Left ventricle myocardium inferior (tissue), 1 donor: ENCODE results near the gene TLN1. TPM values are rescaled to one million over a fixed set of nuclear protein-coding genes. Genes with fewer than 3 reads are reported as not detected.

Source experiments
- DNase-seq: peaks from one replicate; pipeline ENCODE4 v3.0.0-alpha.2; 2020
- H3K27ac ChIP-seq: fragments of 200-600 bp; replicated peaks from 2 replicates; pipeline ENCODE4 v1.8.0; 2021
- H3K27me3 ChIP-seq: fragments of 200-600 bp; 2 replicates; pipeline ENCODE4 v1.8.0; 2021; ENCODE audit warnings: low read depth
- H3K36me3 ChIP-seq: fragments of 200-600 bp; 2 replicates; pipeline ENCODE4 v1.8.0; 2021
- H3K4me1 ChIP-seq: fragments of 200-600 bp; 2 replicates; pipeline ENCODE4 v1.8.0; 2021
- H3K4me3 ChIP-seq: fragments of 200-600 bp; 2 replicates; pipeline ENCODE4 v1.8.0; 2021; ENCODE audit warnings: mild to moderate bottlenecking, moderate library complexity
- H3K9me3 ChIP-seq: fragments of 200-600 bp; replicated peaks from 2 replicates; pipeline ENCODE4 v1.8.0; 2021
- intact Hi-C: fragments of 100-400 bp; cut with micrococcal nuclease; formaldehyde crosslinking; loops from one replicate; pipeline ENCODE4 v1.11.0; 2022
- long read RNA-seq: library from polyadenylated mRNA; unstranded; transcript quantifications from one replicate; pipeline ENCODE4 v2.0.0, GENCODE V29; 2021
- total RNA-seq: library from RNA; stranded (reverse); fragmentation: NEBNext Ultra II Directional; extraction: Animal tissue kit (Norgen Biotek cat#: 25700); gene quantifications from one replicate; pipeline ENCODE4 v1.2.1, GENCODE V29; 2021
- TF ChIP-seq, protein P1 (sequence below): fragments of 200-600 bp; IDR thresholded peaks from 2 replicates; pipeline ENCODE4 v1.8.0; 2021; ENCODE audit warnings: antibody characterized with exemption, mild to moderate bottlenecking, borderline replicate concordance
- donor health status: DM: no; HTN: yes; CAD: no; lungs with severe emphysema.

TLN1 gene, protein sequence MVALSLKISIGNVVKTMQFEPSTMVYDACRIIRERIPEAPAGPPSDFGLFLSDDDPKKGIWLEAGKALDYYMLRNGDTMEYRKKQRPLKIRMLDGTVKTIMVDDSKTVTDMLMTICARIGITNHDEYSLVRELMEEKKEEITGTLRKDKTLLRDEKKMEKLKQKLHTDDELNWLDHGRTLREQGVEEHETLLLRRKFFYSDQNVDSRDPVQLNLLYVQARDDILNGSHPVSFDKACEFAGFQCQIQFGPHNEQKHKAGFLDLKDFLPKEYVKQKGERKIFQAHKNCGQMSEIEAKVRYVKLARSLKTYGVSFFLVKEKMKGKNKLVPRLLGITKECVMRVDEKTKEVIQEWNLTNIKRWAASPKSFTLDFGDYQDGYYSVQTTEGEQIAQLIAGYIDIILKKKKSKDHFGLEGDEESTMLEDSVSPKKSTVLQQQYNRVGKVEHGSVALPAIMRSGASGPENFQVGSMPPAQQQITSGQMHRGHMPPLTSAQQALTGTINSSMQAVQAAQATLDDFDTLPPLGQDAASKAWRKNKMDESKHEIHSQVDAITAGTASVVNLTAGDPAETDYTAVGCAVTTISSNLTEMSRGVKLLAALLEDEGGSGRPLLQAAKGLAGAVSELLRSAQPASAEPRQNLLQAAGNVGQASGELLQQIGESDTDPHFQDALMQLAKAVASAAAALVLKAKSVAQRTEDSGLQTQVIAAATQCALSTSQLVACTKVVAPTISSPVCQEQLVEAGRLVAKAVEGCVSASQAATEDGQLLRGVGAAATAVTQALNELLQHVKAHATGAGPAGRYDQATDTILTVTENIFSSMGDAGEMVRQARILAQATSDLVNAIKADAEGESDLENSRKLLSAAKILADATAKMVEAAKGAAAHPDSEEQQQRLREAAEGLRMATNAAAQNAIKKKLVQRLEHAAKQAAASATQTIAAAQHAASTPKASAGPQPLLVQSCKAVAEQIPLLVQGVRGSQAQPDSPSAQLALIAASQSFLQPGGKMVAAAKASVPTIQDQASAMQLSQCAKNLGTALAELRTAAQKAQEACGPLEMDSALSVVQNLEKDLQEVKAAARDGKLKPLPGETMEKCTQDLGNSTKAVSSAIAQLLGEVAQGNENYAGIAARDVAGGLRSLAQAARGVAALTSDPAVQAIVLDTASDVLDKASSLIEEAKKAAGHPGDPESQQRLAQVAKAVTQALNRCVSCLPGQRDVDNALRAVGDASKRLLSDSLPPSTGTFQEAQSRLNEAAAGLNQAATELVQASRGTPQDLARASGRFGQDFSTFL (N-terminal part only)
- total RNA-seq = 234 TPM
- long read RNA-seq, partial matches to known transcripts = 361 of 389 reads
- long read RNA-seq, other reads (novel, unspliced or antisense) = 28 of 389 reads

DNA sequence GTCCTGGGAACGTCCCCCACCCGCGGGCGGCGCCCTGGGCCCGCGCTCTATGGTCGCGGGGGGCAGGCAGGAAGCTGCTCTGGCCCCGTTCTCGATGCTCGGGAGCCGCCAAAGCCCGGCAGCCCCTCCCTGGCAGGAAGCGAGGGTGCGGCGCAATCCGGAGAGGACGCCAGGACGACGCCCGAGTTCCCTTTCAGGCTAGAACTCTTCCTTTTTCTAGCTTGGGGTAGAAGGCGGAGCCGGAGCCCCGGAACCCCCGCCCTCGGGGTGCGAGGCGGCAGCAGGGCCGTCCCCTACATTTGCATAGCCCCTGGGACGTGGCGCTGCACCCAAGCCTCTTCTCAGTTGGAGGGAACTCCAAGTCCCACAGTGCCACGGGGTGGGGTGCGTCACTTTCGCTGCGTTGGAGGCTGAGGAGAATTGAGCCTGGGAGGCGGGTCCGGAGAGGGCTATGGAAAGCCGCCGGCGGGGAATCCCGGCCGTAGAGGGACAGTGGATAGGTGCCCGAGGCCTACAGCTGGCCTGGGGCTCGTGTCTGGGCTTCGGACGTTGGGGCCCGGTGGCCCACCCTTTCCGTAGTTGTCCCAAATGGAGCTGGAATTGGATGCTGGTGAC is at the start of gene TLN1, which contains the start of gene CREB3:
Gene TLN1 (minus strand): TSS at position 11 of the 615 bp plus-strand sequence. CDS start 6,501 bp downstream, outside the sequence.
Gene CREB3 (plus strand): TSS at position 482 of the 615 bp plus-strand sequence. CDS start 107 bp downstream, at position 589.
- peak; percentile 98 for DNase-seq
- peaks cover 79% of the 10 kb centered on the region for H3K4me1 ChIP-seq
- intact Hi-C loops = loop anchor here (5.0 kb wide), 1 partner anchor 85 kb away; no protein-coding TSS in a partner anchor
- TF ChIP-seq, protein P1, sequence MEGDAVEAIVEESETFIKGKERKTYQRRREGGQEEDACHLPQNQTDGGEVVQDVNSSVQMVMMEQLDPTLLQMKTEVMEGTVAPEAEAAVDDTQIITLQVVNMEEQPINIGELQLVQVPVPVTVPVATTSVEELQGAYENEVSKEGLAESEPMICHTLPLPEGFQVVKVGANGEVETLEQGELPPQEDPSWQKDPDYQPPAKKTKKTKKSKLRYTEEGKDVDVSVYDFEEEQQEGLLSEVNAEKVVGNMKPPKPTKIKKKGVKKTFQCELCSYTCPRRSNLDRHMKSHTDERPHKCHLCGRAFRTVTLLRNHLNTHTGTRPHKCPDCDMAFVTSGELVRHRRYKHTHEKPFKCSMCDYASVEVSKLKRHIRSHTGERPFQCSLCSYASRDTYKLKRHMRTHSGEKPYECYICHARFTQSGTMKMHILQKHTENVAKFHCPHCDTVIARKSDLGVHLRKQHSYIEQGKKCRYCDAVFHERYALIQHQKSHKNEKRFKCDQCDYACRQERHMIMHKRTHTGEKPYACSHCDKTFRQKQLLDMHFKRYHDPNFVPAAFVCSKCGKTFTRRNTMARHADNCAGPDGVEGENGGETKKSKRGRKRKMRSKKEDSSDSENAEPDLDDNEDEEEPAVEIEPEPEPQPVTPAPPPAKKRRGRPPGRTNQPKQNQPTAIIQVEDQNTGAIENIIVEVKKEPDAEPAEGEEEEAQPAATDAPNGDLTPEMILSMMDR = no peak
- H3K4me3 ChIP-seq = peak within 1 kb of the TSS; percentile 82
- peaks cover 40% of the 10 kb centered on the region for H3K36me3 ChIP-seq
- H3K27me3 ChIP-seq = no peaks in the 10 kb centered on the region
- H3K27ac ChIP-seq = peak within 1 kb of the TSS; percentile 99
- no peaks in the 10 kb centered on the region for H3K9me3 ChIP-seq

DNA sequence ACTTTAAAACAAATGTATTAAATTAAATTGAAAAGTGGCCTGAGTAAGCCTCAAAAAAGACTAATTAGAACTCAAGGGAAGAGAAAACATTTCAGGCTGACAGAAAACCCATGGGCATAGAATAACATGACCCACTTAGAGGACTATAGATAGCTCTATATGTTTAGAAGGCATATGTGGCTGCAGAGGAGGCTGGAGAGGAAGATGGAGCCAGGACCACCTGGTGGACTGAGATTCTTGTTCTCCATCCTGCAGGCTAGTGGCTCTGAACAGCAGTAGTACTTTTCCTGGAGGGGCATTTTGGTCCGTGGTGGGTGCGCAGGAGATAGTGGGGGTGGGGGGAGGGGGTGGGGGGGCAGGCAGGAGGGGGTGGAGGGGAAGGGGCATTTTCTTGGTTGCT is 49.1 kb upstream of the TLN1 start:
- Histone ChIP-seq H3K4me1 (no peaks in the 10 kb centered on the region), H3K27ac (no peak overlapping the region), H3K9me3 (no peaks in the 10 kb centered on the region), H3K27me3 (no peaks in the 10 kb centered on the region), H3K4me3 (no peak overlapping the region), H3K36me3 (peaks cover 3% of the 10 kb centered on the region)
- TF ChIP-seq, protein P1 = no peak
- intact Hi-C loops = no loop called here
- DNase-seq = no peak

DNA sequence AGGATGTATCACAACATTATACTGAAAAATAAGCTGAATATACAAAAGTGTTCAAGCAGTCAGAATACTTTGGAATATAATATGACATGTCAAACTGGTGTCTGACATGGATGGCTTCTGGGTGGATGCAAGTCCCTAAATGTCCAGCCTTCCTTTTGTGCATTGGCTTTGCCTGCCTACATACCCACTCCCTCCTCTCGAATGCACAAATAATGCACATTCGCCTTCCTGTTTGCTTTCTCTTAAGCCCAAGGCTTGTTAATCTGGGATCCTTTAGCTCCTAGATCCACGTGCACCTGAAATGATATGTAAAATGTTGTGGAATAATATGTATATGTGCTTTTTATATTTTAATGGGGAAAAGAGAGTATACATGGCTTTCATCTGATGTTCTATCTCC is 46.5 kb upstream of the TLN1 start:
- Histone ChIP-seq H3K4me1 (peaks cover 8% of the 10 kb centered on the region), H3K9me3 (no peaks in the 10 kb centered on the region), H3K27ac (no peak overlapping the region), H3K27me3 (no peaks in the 10 kb centered on the region), H3K4me3 (no peak overlapping the region), H3K36me3 (peaks cover 2% of the 10 kb centered on the region)
- intact Hi-C loops = no loop called here
- DNase-seq = no peak
- TF ChIP-seq, protein P1 = no peak

DNA sequence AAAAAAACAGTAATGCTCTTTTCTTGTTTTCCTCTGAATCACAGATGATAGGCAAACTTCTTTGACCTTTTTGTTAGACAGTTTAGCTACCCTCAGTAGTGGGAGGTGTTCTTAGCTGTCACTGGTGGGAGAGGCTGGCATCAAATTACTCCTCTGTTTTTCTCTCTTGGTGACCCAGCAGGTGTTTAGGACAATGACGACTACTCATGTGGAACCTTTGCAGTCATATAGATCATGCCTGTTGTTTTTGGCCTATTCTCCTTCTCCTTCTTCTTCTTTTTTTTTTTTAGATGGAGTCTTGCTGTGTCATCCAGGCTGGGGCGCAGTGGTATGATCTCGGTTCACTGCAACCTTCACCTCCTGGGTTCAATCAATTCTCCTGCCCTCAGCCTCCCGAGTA is 44.0 kb upstream of the TLN1 start:
- TF ChIP-seq, protein P1 = no peak
- Histone ChIP-seq H3K4me3 (no peak overlapping the region), H3K9me3 (no peaks in the 10 kb centered on the region), H3K36me3 (no peaks in the 10 kb centered on the region), H3K27ac (peak overlapping the region; percentile 35), H3K27me3 (no peaks in the 10 kb centered on the region), H3K4me1 (peaks cover 22% of the 10 kb centered on the region)
- intact Hi-C loops = no loop called here
- DNase-seq = no peak
